ENCODE results near the gene ACVR1B.

ACVR1B gene

DNA sequence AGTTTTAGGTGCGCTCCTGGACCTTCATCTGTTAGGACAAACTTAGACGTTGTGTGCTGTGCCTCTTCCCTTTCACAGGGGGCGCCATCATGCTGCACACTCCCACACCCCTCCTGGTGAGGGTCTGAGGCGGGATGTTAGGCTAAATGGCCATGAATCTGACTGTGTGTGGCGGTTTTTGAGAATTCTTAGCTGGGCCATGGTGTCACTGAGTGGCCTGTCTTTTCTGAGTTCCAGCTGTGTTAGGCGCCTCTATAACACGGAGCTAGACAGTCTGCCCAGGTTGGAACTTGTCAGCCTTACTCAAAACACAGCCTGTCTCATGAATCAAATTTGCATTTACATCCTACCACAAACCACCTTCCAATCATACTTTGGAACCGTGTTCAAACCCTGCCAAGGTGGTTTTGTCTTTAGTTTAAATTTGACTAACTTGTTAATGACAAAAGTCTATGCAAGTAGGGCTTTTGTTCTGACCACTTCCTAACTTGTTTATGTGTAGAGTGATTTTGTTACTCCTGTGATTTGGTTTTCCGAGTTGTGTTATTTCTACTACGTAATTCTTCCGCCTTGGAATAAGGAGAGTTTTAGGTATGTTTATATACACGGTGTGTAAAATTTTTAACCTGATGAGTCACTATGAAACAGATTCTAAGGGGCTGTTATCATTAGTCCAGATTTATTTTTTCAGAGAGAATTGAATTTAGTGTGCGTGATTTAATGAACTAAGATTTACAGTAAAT lies 19.6 kb downstream of the ACVR1B start:
- ChIA-PET POLR2A (no interaction called here), CTCF (interaction anchor here (0.6 to 3.8 kb wide), 34 partner anchors 9 to 896 kb away, joined by 3 to 49 read pairs (median 4); partner anchors contain the start of gene ACVR1B)
- Histone ChIP-seq H3K9me3 (ENCODE audit: control insufficient read depth, insufficient read depth, low read depth, low read length) (no peaks in the 10 kb centered on the region), H3K27ac (ENCODE audit: extremely low read depth, low read depth, low read length) (no peak overlapping the region), H3K4me3 (ENCODE audit: low read depth, low read length) (no peak overlapping the region; the same call in 1 of the 2 replicates), H3K36me3 (ENCODE audit: control insufficient read depth in 2 of 2, insufficient read depth in 1 of 2, low read length in 2 of 2) (peaks cover 0 to 12% of the 10 kb centered on the region in 2 experiments; a peak in 1 of 3 replicates), H3K4me1 (ENCODE audit: control insufficient read depth, insufficient read depth, low read length) (peaks cover 20% of the 10 kb centered on the region)
- TF ChIP-seq ZIC2 (tag by site-specific recombination; IDR thresholded peaks at IDR 0.05) (0 out of 2 replicates have a peak, but pooled peaks have one; percentile 10), ZBTB20 (tag by site-specific recombination; IDR thresholded peaks at IDR 0.05) (no peak), IKZF3 (tag by site-specific recombination; IDR thresholded peaks at IDR 0.05) (no peak), ZNF626 (tag by site-specific recombination; IDR thresholded peaks at IDR 0.05) (no peak), ZFHX2 (tag by site-specific recombination; conservative IDR thresholded peaks at IDR 0.05) (peak; percentile 62), ZXDB (tag by site-specific recombination; IDR thresholded peaks at IDR 0.05) (no peak), ZNF660 (tag by site-specific recombination; IDR thresholded peaks at IDR 0.05) (peak; percentile 78), GLIS1 (tag by site-specific recombination; IDR thresholded peaks at IDR 0.05) (peak; percentile 13; the same call in 1 of the 2 replicates), KLF9 (tag by site-specific recombination; IDR thresholded peaks at IDR 0.05; ENCODE audit: low read depth) (peak; percentile 37), ZNF677 (tag by site-specific recombination; IDR thresholded peaks at IDR 0.05) (no peak), GLI4 (tag by site-specific recombination; IDR thresholded peaks at IDR 0.05) (no peak), SP7 (tag by site-specific recombination; IDR thresholded peaks at IDR 0.05) (no peak), ZNF2 (tag by site-specific recombination; IDR thresholded peaks at IDR 0.05) (0 out of 2 replicates have a peak, but pooled peaks have one; percentile 51), ZNF600 (tag by site-specific recombination; IDR thresholded peaks at IDR 0.05) (peak; percentile 68), ZNF629 (tag by site-specific recombination; IDR thresholded peaks at IDR 0.05) (peak; percentile 73), GFI1B (tag by site-specific recombination; IDR thresholded peaks at IDR 0.05) (peak; percentile 97), ZNF16 (tag by site-specific recombination; IDR thresholded peaks at IDR 0.05; ENCODE audit: low read depth) (no peak), KLF10 (tag by site-specific recombination; IDR thresholded peaks at IDR 0.05) (0 out of 2 replicates have a peak, but pooled peaks have one; percentile 2), ZNF529 (tag by site-specific recombination; IDR thresholded peaks at IDR 0.05; ENCODE audit: insufficient replicate concordance) (no peak), EGR2 (tag by site-specific recombination; IDR thresholded peaks at IDR 0.05; ENCODE audit: low read depth) (peak; percentile 36; the same call in 1 of the 2 replicates)
- TF ChIP-seq, protein P1, sequence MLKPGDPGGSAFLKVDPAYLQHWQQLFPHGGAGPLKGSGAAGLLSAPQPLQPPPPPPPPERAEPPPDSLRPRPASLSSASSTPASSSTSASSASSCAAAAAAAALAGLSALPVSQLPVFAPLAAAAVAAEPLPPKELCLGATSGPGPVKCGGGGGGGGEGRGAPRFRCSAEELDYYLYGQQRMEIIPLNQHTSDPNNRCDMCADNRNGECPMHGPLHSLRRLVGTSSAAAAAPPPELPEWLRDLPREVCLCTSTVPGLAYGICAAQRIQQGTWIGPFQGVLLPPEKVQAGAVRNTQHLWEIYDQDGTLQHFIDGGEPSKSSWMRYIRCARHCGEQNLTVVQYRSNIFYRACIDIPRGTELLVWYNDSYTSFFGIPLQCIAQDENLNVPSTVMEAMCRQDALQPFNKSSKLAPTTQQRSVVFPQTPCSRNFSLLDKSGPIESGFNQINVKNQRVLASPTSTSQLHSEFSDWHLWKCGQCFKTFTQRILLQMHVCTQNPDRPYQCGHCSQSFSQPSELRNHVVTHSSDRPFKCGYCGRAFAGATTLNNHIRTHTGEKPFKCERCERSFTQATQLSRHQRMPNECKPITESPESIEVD (tag by site-specific recombination; IDR thresholded peaks at IDR 0.05), result peak; percentile 91
- TF ChIP-seq, protein P2, sequence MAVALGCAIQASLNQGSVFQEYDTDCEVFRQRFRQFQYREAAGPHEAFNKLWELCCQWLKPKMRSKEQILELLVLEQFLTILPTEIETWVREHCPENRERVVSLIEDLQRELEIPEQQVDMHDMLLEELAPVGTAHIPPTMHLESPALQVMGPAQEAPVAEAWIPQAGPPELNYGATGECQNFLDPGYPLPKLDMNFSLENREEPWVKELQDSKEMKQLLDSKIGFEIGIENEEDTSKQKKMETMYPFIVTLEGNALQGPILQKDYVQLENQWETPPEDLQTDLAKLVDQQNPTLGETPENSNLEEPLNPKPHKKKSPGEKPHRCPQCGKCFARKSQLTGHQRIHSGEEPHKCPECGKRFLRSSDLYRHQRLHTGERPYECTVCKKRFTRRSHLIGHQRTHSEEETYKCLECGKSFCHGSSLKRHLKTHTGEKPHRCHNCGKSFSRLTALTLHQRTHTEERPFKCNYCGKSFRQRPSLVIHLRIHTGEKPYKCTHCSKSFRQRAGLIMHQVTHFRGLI (tag by site-specific recombination; IDR thresholded peaks at IDR 0.05), result 0 out of 2 replicates have a peak, but pooled peaks have one; percentile 6
- TF ChIP-seq, protein P3, sequence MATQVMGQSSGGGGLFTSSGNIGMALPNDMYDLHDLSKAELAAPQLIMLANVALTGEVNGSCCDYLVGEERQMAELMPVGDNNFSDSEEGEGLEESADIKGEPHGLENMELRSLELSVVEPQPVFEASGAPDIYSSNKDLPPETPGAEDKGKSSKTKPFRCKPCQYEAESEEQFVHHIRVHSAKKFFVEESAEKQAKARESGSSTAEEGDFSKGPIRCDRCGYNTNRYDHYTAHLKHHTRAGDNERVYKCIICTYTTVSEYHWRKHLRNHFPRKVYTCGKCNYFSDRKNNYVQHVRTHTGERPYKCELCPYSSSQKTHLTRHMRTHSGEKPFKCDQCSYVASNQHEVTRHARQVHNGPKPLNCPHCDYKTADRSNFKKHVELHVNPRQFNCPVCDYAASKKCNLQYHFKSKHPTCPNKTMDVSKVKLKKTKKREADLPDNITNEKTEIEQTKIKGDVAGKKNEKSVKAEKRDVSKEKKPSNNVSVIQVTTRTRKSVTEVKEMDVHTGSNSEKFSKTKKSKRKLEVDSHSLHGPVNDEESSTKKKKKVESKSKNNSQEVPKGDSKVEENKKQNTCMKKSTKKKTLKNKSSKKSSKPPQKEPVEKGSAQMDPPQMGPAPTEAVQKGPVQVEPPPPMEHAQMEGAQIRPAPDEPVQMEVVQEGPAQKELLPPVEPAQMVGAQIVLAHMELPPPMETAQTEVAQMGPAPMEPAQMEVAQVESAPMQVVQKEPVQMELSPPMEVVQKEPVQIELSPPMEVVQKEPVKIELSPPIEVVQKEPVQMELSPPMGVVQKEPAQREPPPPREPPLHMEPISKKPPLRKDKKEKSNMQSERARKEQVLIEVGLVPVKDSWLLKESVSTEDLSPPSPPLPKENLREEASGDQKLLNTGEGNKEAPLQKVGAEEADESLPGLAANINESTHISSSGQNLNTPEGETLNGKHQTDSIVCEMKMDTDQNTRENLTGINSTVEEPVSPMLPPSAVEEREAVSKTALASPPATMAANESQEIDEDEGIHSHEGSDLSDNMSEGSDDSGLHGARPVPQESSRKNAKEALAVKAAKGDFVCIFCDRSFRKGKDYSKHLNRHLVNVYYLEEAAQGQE (tag by site-specific recombination; IDR thresholded peaks at IDR 0.05), result no peak
- TF ChIP-seq, protein P4, sequence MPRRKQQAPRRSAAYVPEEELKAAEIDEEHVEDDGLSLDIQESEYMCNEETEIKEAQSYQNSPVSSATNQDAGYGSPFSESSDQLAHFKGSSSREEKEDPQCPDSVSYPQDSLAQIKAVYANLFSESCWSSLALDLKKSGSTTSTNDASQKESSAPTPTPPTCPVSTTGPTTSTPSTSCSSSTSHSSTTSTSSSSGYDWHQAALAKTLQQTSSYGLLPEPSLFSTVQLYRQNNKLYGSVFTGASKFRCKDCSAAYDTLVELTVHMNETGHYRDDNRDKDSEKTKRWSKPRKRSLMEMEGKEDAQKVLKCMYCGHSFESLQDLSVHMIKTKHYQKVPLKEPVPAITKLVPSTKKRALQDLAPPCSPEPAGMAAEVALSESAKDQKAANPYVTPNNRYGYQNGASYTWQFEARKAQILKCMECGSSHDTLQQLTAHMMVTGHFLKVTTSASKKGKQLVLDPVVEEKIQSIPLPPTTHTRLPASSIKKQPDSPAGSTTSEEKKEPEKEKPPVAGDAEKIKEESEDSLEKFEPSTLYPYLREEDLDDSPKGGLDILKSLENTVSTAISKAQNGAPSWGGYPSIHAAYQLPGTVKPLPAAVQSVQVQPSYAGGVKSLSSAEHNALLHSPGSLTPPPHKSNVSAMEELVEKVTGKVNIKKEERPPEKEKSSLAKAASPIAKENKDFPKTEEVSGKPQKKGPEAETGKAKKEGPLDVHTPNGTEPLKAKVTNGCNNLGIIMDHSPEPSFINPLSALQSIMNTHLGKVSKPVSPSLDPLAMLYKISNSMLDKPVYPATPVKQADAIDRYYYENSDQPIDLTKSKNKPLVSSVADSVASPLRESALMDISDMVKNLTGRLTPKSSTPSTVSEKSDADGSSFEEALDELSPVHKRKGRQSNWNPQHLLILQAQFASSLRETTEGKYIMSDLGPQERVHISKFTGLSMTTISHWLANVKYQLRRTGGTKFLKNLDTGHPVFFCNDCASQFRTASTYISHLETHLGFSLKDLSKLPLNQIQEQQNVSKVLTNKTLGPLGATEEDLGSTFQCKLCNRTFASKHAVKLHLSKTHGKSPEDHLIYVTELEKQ (tag by site-specific recombination; IDR thresholded peaks at IDR 0.05; ENCODE audit: borderline replicate concordance), result no peak
- TF ChIP-seq, protein P5, sequence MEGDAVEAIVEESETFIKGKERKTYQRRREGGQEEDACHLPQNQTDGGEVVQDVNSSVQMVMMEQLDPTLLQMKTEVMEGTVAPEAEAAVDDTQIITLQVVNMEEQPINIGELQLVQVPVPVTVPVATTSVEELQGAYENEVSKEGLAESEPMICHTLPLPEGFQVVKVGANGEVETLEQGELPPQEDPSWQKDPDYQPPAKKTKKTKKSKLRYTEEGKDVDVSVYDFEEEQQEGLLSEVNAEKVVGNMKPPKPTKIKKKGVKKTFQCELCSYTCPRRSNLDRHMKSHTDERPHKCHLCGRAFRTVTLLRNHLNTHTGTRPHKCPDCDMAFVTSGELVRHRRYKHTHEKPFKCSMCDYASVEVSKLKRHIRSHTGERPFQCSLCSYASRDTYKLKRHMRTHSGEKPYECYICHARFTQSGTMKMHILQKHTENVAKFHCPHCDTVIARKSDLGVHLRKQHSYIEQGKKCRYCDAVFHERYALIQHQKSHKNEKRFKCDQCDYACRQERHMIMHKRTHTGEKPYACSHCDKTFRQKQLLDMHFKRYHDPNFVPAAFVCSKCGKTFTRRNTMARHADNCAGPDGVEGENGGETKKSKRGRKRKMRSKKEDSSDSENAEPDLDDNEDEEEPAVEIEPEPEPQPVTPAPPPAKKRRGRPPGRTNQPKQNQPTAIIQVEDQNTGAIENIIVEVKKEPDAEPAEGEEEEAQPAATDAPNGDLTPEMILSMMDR (tag by site-specific recombination; IDR thresholded peaks at IDR 0.05), result peak; percentile 32; the same call in 1 of the 2 replicates

All from HEK293 (cell line).